HG02943 (cell line): ENCODE results near the gene PLXNA4.
"Not testable (repeated sequence)": the region's sequence is repeated elsewhere in the genome, so short reads cannot be mapped to it uniquely, and the experiment has no call there.

ENCODE experiments used
- ATAC-seq: cut with Tn5 transposase; IDR thresholded peaks from one replicate; pipeline ENCODE4 v1.9.1; 2021; ENCODE audit warnings: mild to moderate bottlenecking, low read depth, moderate library complexity; ENCODE audit not compliant: unreplicated experiment

Gene PLXNA4, protein sequence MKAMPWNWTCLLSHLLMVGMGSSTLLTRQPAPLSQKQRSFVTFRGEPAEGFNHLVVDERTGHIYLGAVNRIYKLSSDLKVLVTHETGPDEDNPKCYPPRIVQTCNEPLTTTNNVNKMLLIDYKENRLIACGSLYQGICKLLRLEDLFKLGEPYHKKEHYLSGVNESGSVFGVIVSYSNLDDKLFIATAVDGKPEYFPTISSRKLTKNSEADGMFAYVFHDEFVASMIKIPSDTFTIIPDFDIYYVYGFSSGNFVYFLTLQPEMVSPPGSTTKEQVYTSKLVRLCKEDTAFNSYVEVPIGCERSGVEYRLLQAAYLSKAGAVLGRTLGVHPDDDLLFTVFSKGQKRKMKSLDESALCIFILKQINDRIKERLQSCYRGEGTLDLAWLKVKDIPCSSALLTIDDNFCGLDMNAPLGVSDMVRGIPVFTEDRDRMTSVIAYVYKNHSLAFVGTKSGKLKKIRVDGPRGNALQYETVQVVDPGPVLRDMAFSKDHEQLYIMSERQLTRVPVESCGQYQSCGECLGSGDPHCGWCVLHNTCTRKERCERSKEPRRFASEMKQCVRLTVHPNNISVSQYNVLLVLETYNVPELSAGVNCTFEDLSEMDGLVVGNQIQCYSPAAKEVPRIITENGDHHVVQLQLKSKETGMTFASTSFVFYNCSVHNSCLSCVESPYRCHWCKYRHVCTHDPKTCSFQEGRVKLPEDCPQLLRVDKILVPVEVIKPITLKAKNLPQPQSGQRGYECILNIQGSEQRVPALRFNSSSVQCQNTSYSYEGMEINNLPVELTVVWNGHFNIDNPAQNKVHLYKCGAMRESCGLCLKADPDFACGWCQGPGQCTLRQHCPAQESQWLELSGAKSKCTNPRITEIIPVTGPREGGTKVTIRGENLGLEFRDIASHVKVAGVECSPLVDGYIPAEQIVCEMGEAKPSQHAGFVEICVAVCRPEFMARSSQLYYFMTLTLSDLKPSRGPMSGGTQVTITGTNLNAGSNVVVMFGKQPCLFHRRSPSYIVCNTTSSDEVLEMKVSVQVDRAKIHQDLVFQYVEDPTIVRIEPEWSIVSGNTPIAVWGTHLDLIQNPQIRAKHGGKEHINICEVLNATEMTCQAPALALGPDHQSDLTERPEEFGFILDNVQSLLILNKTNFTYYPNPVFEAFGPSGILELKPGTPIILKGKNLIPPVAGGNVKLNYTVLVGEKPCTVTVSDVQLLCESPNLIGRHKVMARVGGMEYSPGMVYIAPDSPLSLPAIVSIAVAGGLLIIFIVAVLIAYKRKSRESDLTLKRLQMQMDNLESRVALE (N-terminal part only)

DNA sequence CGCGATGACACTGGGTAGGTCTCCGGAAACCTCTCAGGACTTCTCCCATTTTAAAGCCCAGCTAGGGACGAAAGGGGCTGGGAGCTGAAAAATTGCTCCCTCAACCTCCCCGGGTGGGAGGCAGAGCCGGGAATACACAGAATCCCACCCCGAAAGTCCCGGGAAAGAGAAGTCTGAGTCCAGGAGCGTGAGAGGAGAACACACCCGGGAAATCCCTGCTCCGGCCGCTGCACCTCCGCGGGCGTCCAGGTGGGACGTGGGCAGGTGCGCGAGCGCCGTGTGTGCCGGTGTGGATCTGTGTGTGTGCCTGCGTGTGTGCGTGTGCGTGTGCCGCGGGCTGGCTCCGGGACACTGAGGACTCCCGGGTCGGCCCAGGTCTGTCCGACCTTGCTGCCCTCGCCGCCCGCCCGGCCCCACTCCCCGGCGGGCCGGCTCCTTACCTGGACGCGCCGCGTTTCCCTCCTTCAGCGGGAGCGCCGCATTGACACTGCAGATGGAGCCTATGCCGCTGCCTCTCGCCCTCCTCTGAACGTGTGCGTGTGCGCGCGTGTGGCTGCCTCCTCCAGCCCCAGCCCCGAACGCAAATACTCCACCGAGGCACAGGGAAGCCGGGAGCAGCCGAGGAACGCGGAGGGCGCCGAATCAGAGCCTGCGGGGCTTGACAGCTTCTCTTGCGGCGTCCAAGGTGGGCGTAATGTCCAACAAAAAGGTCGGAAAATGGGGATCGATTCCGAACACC lies at the start of gene PLXNA4:
TSS of gene PLXNA4 (minus strand) at position 489 of the 739 bp plus-strand sequence. CDS start 67,777 bp downstream, outside the sequence.
- no peak for ATAC-seq

DNA sequence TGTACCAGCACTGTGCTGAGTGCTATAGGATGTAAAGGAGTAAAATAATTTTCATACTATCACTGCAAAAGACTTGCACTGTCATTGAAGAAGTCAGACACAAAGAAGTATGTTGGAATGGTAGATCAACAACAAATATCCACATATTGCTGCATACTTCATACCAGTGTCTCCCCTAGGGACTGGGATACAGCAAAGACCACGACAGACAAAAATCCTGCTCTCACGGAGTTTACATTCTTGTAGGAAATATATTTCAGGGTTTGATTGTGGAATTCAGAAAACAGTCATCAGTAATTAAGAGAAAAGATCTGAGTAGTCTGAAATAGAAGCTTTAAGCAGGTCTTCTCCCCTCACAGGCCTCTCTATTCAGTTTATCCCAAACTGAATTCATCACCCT lies 49.4 kb upstream of the PLXNA4 start:
- no peak for ATAC-seq

DNA sequence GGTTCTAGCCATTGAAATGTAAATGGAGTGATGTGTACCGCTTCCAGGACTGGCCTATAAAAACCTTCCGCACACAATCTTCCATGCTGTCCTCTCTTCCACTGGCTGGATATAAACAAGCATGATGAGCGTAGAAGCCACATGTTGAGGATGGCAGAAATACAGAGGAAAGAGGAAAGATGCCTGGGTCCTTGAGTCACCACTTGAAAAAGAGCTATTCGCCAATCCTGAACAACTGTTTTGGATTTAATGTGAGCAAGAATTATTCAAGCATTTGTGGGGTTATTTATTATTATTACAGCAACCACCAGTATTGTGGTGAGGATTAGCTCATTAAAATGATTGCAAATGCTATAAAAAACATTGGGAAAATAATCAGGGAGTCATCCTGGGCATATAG lies 45.8 kb upstream of the PLXNA4 start:
- ATAC-seq: no peak

DNA sequence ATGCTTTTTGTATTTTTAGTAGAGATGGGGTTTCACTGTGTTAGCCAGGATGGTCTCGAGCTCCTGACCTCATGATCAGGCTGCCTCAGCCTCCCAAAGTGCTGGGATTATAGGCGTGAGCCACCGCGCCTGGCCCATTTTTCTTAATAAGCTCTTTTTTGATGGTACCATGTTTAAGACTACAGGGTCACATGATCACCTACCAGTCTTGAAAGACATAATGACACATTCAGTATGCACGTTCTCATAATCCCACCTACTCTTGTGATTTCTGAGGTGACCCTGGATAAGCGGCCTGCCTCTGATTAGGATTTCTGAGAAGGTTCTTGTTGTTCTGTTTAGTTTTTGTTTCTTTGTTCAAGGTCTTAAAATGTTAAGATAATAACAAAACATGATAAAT lies 43.7 kb upstream of the PLXNA4 start:
- ATAC-seq: no peak

DNA sequence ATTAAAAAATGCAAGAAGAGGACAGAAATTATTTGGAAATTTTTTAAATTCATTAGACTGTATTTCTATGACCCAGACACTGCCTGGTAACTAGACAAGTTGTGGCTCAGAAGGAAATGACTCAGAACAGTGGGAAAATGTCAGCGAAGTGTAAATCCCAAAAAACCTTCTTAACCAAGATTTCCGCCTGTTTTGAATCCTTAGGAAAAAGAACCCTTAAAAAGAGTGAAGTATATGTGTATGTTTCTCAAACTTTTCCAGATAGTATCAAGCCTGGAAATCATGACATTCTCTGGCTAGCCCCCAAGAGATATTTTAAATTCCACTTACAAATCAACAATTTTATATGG lies 42.7 kb upstream of the PLXNA4 start:
- no peak for ATAC-seq

DNA sequence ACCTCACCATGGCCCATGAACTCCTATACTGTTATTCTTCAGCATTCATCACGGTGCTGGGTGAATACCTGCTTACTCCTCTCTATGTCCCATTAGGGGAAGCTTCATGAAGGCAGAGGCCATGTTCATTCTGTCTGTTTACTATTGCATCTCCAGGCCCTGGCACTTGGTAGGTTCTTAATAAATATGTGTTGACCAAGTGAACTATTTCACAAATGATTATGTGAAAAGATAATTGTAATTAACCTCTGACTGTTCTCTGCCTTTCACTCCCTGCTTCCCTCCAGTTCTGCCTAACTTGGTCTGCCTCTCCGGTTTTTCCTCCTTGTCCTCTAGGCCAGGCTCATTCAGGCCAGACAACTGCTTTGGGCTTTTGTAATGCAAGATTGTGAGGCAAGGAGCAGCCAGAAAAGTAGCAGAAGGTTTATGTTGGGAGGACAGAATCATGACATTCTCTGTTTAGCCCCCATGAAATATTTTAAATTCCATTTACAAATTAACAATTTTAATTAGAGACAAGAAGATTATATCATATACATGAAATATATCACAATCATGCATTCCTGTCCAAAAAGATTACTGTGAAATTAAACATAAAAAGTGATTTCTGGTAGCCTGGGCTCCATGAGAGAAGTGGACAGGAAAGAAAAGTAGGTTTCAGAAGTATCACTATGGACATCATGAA lies 42.1 kb upstream of the PLXNA4 start:
- ATAC-seq: no peak

DNA sequence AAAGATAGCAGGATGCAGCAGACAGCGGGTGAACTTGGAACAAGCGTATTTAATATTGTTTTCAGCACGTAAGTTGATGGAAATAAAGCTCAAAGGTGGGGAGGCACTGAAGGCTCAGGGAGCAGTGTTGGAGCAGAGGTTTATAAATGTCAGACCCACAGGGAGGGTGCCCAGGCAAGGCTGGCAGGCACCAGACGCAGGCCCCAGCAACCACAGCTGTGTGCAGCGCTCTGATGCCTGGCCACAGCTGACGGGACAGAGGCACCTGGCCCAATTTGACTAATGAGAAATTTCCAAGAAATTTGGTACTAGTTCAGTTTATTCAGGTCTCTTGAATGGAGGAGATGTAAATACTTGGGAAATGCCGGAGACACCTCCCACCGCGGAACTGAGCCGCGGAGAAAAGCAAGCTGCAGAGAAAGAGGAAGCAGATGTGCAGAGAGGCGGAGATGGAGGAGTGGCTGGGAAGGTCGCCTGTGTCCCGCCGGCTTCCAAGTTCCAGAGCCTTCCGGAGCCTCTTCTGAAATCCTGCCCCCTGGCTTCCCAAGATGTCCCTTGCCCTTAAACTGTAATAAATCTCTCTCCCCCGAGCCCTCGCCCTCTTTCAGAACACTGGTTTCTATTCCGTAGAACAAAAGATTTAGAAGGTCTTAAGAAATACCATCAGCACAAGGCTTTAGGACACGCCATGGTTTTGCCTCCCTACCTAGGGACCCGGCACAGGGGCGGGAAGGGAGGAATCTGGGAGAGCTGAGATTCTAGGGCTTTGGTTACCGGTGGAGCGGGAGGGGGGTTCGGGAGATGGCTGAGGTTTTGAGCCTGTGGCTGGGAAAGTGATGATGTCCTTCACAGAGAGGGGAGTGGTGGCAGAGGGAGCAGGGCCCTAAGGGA lies 38.4 kb upstream of the PLXNA4 start:
- ATAC-seq: no peak

DNA sequence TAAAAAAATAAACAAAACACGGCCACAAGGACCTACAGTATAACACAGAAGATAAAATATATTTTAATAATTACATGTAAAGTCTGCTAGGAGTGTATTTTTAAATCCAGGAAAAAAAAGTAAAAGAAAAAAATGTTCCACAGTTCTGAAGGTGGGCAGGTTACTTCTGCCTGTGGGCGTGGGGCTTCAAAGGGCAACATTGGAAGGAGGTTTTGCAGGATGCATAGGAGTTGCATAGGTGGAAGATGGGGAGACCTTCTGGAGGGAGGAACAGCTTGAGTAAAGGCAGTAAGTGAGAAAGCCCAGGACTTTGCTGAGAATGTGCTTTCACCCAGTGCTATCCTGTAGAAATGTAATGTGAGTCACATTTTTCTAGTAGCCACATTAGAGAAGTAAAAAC lies 37.5 kb upstream of the PLXNA4 start:
- no peak for ATAC-seq

DNA sequence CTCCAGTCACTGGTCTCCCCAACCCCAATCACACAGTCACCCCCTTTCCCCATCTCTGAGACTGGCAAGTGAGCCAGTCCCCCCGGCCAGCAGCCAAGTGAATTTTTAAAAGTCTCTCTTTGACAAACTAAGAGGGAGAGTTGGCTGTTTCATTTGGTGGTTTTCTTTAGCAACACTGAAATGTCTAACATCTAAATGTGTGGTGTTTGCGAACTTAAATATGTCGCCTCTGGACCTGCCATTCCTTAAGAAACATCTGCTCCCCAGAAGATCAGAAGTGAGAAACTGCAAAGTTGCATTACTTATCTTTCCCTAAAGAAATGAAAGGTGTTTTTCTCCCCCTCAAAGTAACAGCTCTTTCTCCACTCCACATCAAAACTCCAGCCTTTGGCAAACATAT lies 34.7 kb upstream of the PLXNA4 start:
- ATAC-seq: no peak

DNA sequence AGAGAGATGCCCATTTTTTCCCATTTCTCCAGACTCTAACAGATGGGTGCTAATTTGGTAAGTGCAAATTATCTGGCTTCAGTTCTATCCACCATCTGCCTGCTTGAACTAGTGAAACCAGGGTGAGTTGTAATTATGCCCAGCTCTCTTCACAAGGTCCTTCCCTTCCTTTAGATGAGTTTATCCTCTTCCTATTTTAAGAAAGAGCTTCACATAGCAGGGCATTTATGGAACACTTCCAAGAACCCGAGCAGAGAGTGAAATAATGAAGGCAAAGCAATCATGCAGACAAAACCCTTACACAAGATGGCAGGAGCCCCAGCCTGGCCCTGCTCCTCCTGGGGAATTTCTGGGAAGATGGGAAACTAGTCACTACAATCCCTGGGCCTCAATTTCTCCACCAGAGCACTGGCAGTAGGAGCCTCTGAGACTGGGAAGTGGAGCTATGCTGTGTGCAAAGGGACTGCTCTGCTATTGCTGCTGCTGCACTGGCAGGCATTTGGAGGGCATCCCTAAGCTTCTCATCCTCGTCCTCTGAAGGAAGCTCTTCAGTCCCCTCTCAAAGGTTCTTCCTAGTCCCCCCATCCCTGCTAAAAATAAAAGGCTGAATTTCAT lies 33.7 kb upstream of the PLXNA4 start:
- ATAC-seq: no peak

DNA sequence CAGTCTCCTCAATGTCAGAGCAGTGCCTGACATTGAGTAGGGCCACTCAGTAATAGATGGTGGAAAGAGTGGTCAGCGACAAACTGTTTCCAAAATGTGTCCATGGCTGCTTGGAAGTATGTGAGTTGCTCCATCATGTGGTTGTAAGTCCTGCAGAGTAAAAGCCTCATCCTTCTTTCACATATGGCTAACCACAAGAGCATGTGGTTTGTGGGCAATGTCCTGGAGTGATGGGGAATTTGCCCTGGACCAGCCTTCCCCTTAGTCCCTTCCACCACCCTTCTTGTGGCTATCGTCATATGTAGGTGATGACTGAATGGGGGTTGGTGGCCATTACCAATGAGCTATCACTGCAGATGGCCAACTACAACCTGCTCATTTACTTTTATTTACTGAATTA lies 33.0 kb upstream of the PLXNA4 start:
- ATAC-seq: no peak

DNA sequence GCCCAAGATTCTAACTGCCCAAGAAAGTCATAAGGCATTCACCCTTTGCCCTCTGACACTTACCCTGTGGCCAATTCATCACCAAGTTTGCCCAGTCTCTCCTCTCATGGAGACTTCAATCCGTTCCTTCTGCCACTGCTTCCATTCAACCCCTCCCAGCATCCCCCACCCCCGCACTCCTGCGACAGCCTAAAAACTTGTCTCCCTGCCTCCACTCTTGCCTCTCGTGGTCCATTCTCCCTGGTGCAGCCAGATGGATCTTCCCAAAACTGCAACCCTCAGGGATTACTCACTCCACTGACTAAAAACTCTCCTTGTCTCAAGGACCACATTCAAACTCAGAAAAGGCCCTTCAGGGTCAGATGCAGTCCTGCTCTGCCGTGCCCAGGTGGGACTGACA lies 32.3 kb upstream of the PLXNA4 start:
- no peak for ATAC-seq

DNA sequence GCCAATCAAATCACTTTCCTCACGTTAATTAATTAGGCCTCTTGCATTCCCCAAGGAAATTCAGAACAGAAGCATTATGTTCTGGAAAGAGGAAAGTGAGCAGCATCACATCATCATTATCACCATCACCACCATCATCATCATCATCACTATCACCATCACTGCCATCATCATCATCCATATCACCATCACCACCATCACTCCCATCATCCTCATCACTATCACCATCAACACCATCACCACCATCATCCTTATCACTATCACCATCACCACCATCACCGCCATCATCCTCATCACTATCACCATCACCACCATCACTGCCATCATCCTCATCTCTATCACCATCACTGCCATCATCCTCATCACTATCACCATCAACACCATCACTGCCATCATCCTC lies 31.4 kb upstream of the PLXNA4 start:
- no peak for ATAC-seq

DNA sequence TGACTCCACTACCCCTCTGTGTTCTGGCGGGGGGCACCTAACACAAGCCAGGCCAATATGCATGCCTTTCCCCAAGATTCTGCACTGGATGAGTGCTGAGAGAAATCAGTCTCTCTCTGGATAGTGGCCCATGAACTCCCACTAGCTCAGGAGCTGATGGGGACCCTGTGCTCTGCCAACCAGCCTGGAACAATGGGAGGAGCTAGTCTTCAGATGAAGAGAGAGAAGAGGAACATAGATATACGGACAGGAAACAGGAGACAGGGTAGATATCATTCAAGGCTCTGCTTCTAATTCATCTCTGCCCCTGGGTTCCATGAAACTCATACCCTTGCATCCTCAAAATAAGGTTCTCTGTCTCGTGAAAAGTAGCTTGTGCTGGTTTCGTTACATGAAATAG lies 27.9 kb upstream of the PLXNA4 start:
- ATAC-seq: no peak

DNA sequence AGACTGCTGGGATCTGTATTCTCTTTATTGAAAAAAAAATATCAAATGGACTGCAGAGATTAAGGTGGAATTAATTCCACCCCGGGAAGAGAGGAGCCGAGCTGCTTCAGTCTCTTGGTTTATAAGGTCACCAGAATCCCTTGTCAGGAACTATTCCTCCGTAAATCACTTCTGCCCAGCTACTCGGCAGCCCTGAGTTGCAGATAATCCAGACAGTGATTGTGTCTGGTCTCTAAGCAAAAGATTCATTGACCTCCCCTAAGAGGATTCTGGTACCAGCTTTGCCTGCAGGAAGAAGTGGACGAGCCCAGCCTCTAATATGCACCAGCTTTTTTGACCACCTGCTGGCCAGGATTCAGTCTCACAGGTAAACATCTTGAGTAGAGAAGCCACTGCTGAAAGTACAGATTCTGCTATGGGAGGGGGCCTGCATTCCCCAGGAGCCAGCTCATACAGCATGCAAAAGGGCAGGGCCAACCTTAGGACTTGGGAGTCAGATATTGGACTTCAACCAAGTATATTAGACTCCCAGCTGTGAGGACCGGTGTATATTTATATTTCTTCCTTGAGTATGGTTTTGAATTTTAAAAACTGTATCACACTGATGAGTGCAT lies 27.1 kb upstream of the PLXNA4 start:
- ATAC-seq: no peak

DNA sequence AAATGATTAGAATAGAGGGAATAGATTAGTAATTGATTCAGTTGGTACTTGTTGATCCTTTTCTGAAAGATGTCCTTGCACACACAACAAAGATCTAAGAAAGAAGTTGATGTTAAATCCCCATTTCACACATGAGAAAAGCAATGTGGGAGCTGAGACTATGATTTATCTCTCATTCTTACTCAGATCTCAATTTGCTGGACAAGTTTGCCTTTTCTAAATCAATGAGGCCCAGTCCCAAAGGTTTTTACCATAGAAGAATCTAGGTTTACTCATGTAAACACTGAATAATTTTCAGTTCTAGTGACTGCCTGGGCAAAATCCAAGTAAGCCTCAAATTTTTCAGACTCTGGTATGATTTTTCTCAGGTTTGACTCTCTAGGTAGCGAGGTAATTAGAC lies 25.5 kb upstream of the PLXNA4 start:
- no peak for ATAC-seq

DNA sequence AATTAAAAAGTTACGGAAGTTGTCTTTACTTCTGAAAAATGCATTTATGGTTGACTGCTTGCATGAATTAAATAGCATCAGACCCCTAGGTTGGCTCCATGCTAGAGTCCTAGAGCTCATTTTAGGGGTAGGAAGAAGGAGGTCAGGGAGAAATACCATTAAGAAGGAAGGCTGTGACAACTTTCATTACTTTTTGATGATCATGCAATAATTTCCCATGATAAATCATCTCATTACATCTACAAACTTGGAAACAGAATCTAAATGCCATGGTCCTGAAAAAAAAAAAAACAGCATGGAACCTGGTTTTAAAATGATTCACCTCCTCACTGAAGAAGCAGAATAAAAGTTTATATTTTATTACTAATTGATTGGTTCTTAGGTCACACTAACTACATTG lies 20.3 kb upstream of the PLXNA4 start:
- ATAC-seq: no peak

DNA sequence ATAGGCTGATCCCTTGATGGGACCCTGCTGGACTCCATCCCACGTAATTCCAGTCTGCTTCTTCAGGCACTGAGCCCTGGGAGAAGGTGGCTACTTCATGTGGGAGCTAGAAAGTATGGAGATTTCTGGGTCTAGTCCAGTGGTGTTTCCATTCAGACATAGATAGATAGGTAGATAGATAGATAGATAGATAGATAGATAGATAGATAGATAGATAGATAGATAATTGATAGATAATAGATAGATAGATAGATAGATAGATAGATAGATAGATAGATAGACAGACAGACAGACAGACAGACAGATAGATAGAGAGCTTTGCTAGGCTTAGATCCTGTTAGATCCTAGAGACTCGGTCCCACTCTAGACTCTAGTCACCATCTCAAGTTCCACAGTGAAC lies 18.5 kb upstream of the PLXNA4 start:
- not testable (repeated sequence) for ATAC-seq
